DND-41 (cell line): ENCODE results near the gene SMYD4.

Source experiments
- ATAC-seq: fragments of 200-7000 bp; cut with Tn5 transposase; 3 replicates; pipeline ENCODE4 v1.9.1; 2021; ENCODE audit warnings: low read depth; ENCODE audit not compliant: insufficient read depth
- DNase-seq: peaks from one replicate; pipeline ENCODE4 v3.0.0-alpha.2; 2020
- H2AFZ ChIP-seq: 2 replicates; pipeline ENCODE4 v1.6.0; 2012; ENCODE audit warnings: low read depth, low read length
- H3K27ac ChIP-seq: 2 replicates; pipeline ENCODE4 v1.5.1; 2012; ENCODE audit warnings: low read length, inconsistent platforms
- H3K27me3 ChIP-seq: fragments of 200-600 bp; sonication (generic); 2 replicates; pipeline ENCODE4 v1.6.0; 2012; ENCODE audit warnings: low read length, mild to moderate bottlenecking, inconsistent platforms; ENCODE audit not compliant: insufficient read depth, poor library complexity
- H3K36me3 ChIP-seq: 2 replicates; pipeline ENCODE4 v1.5.1; 2012; ENCODE audit warnings: low read length, inconsistent platforms; ENCODE audit not compliant: insufficient read depth
- H3K4me1 ChIP-seq: 2 replicates; pipeline ENCODE4 v1.5.1; 2012; ENCODE audit warnings: mild to moderate bottlenecking, low read length; ENCODE audit not compliant: insufficient read depth
- H3K4me2 ChIP-seq: 2 replicates; pipeline ENCODE4 v1.6.0; 2012; ENCODE audit warnings: mild to moderate bottlenecking, moderate library complexity, low read length, inconsistent platforms; ENCODE audit not compliant: insufficient read depth
- H3K4me3 ChIP-seq, 2 experiments: fragments of 200-600 bp in 1 of 2; shearing (Covaris generic) in 1 of 2; 2 replicates each; pipeline ENCODE4 v1.5.1; 2012 to 2016; ENCODE audit warnings: inconsistent platforms in 2 of 2, low read length in 2 of 2, mild to moderate bottlenecking in 2 of 2, low read depth in 1 of 2, moderate library complexity in 1 of 2
- H3K79me2 ChIP-seq: 2 replicates; pipeline ENCODE4 v1.6.0; 2012; ENCODE audit warnings: low read length, inconsistent platforms; ENCODE audit not compliant: insufficient read depth
- H3K9ac ChIP-seq: 2 replicates; pipeline ENCODE4 v1.6.0; 2012; ENCODE audit warnings: low read depth, mild to moderate bottlenecking, inconsistent platforms, low read length, moderate library complexity
- H3K9me3 ChIP-seq: 2 replicates; pipeline ENCODE4 v1.5.1; 2012; ENCODE audit warnings: low read length, moderate library complexity, mild to moderate bottlenecking, inconsistent platforms; ENCODE audit not compliant: insufficient read depth, severe bottlenecking
- H4K20me1 ChIP-seq: 2 replicates; pipeline ENCODE4 v1.6.0; 2012; ENCODE audit warnings: low read length; ENCODE audit not compliant: insufficient read depth
- EZH2 ChIP-seq: IDR thresholded peaks from 3 replicates; pipeline ENCODE4 v1.6.1; 2012; ENCODE audit warnings: borderline replicate concordance, low read depth, mild to moderate bottlenecking, moderate library complexity, low read length, inconsistent platforms; ENCODE audit not compliant: severe bottlenecking
- TF ChIP-seq, protein P1 (sequence below): IDR thresholded peaks from 2 replicates; pipeline ENCODE4 v1.5.1; 2012; ENCODE audit warnings: borderline replicate concordance, low read length, moderate library complexity, mild to moderate bottlenecking; ENCODE audit not compliant: poor library complexity, severe bottlenecking; ENCODE audit errors: extremely low read depth

The SMYD4 gene

DNA sequence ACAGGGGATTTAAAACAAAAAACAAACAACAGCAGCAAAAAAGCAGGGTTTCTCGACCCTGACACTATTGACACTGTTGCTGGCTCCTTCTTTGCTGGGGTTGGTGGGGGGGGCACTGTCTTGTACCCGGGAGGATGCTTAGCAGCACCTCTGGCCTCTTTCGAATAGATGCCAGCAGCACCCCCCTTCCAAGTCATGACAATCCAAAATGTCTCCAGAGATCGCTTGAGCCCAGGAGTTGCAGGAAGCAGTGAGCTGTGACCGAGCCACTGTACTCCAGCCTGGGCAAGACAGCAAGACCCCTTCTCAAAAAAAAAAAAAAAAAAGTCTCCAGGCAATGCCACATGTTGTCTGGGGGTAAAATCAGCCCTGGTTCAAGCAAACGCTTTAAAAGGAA lies 47.5 kb downstream of the SMYD4 start:
- no peak overlapping the region for H3K27ac ChIP-seq
- no peak for ATAC-seq
- H4K20me1 ChIP-seq, result 0 out of 2 replicates have a peak, but pooled peaks cover 2% of the 10 kb centered on the region
- no peaks in the 10 kb centered on the region for H3K4me1 ChIP-seq
- TF ChIP-seq EZH2, result no peak
- TF ChIP-seq, protein P1, sequence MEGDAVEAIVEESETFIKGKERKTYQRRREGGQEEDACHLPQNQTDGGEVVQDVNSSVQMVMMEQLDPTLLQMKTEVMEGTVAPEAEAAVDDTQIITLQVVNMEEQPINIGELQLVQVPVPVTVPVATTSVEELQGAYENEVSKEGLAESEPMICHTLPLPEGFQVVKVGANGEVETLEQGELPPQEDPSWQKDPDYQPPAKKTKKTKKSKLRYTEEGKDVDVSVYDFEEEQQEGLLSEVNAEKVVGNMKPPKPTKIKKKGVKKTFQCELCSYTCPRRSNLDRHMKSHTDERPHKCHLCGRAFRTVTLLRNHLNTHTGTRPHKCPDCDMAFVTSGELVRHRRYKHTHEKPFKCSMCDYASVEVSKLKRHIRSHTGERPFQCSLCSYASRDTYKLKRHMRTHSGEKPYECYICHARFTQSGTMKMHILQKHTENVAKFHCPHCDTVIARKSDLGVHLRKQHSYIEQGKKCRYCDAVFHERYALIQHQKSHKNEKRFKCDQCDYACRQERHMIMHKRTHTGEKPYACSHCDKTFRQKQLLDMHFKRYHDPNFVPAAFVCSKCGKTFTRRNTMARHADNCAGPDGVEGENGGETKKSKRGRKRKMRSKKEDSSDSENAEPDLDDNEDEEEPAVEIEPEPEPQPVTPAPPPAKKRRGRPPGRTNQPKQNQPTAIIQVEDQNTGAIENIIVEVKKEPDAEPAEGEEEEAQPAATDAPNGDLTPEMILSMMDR, result no peak
- H3K79me2 ChIP-seq, result no peaks in the 10 kb centered on the region
- H3K27me3 ChIP-seq, result no peaks in the 10 kb centered on the region
- DNase-seq, result no peak
- H3K4me2 ChIP-seq, result no peak overlapping the region
- H3K36me3 ChIP-seq, result peaks cover 74% of the 10 kb centered on the region
- H3K9ac ChIP-seq, result no peak overlapping the region
- no peaks in the 10 kb centered on the region for H3K9me3 ChIP-seq
- H2AFZ ChIP-seq, result no peak overlapping the region
- H3K4me3 ChIP-seq, result no peak overlapping the region

DNA sequence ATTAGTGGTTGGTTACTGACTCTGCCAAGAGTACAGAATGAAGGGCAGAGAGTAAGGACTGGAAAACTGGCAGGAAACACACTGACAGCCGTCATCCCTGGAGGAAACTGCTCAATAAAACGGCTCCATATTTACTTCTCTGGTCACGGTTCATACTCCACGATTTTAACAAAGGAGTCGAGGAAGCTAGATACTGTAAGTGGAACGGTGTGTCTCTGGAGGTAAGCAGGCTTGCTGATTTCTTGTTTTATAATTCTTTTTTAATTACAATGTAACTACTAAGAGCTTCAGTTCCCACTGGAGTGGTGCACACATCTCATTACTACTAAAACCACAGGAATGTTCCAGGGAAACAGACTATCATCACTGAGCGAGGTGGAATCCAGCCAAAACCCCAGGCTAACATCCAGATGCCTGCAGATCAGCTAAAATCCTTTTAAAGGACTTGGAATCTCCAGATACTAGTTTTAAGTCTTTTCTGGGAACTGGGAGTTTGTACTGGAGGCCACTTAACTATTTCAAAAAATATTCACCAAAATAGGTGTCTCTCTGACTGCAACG lies 50.1 kb downstream of the SMYD4 start:
- Histone ChIP-seq H3K9me3 (no peaks in the 10 kb centered on the region), H3K27me3 (no peaks in the 10 kb centered on the region), H2AFZ (no peak overlapping the region), H3K9ac (no peak overlapping the region), H3K4me2 (no peak overlapping the region), H4K20me1 (0 out of 2 replicates have a peak, but pooled peaks cover 2% of the 10 kb centered on the region), H3K4me1 (no peaks in the 10 kb centered on the region), H3K36me3 (peaks cover 72% of the 10 kb centered on the region), H3K4me3 (no peak overlapping the region), H3K79me2 (no peaks in the 10 kb centered on the region), H3K27ac (no peak overlapping the region)
- ATAC-seq, result no peak
- no peak for DNase-seq
- TF ChIP-seq EZH2, result no peak

DNA sequence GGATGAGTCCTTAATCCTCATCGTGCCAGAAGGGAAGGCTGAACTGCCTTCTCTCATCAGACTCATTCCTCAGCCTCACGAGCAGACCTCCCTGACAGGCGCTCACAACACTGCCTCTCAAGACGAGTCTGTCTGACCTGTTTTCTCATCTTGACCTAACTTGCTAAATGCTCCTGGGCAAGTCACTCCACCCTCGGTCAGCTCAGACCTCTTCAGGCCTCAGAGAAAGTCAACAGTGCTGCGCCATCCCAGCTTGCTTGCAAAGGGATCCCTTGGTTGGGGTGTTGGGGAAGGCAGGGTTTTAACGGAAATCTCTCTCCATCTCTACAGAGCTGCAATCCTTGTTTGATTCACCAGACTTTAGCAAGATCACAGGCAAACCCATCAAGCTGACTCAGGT lies 52.8 kb downstream of the SMYD4 start:
- DNase-seq (no peak), ATAC-seq (no peak)
- H3K36me3 ChIP-seq, result peaks cover 45% of the 10 kb centered on the region
- no peak overlapping the region for H3K4me3 ChIP-seq
- no peak overlapping the region for H3K4me2 ChIP-seq
- H4K20me1 ChIP-seq, result no peaks in the 10 kb centered on the region
- H3K4me1 ChIP-seq, result no peaks in the 10 kb centered on the region
- no peak overlapping the region for H3K27ac ChIP-seq
- no peaks in the 10 kb centered on the region for H3K27me3 ChIP-seq
- H3K79me2 ChIP-seq, result no peaks in the 10 kb centered on the region
- H3K9me3 ChIP-seq, result no peaks in the 10 kb centered on the region
- H3K9ac ChIP-seq, result no peak overlapping the region
- no peak for TF ChIP-seq EZH2
- TF ChIP-seq, protein P1, result no peak
- H2AFZ ChIP-seq, result no peak overlapping the region

DNA sequence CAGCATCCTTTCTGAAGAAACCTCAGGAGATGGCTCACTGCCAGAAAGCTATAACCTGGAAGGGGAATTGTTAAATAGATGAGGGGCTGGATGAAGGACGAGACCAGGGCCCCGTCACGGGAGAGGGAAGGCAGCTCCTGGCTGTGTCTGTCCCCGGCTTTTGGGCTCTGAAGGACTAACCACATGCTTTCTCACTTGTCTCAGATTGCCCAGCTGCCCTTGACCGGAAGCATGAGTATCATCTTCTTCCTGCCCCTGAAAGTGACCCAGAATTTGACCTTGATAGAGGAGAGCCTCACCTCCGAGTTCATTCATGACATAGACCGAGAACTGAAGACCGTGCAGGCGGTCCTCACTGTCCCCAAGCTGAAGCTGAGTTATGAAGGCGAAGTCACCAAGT lies 53.4 kb downstream of the SMYD4 start:
- Histone ChIP-seq H2AFZ (no peak overlapping the region), H3K27ac (no peak overlapping the region), H3K36me3 (peaks cover 40% of the 10 kb centered on the region), H3K9ac (no peak overlapping the region), H3K27me3 (no peaks in the 10 kb centered on the region), H3K4me3 (no peak overlapping the region), H4K20me1 (no peaks in the 10 kb centered on the region), H3K9me3 (no peaks in the 10 kb centered on the region), H3K4me2 (no peak overlapping the region), H3K79me2 (no peaks in the 10 kb centered on the region), H3K4me1 (0 out of 2 replicates have a peak, but pooled peaks cover 3% of the 10 kb centered on the region)
- no peak for TF ChIP-seq EZH2
- TF ChIP-seq, protein P1, result no peak
- DNase-seq (no peak), ATAC-seq (no peak)
